ACC112 (cell line): ENCODE results near the gene CATSPERE.
"Not testable (repeated sequence)": the region's sequence is repeated elsewhere in the genome, so short reads cannot be mapped to it uniquely, and the experiment has no call there.

Experiments used
- H2AFZ ChIP-seq: fragments of 200-600 bp; sonication (generic); one replicate; pipeline ENCODE4 v1.6.0; 2017; ENCODE audit warnings: antibody characterized with exemption, low read length; ENCODE audit not compliant: unreplicated experiment
- H3K27ac ChIP-seq: fragments of 200-600 bp; sonication (generic); 2 replicates; pipeline ENCODE4 v1.5.1; 2014; ENCODE audit warnings: low read depth, mild to moderate bottlenecking, antibody characterized with exemption, low read length, moderate library complexity
- H3K27me3 ChIP-seq: fragments of 200-600 bp; sonication (generic); 2 replicates; pipeline ENCODE4 v1.6.1; 2014; ENCODE audit warnings: mild to moderate bottlenecking, antibody characterized with exemption, low read length, moderate library complexity, mixed read lengths; ENCODE audit not compliant: insufficient read depth
- H3K36me3 ChIP-seq: fragments of 200-600 bp; sonication (generic); 2 replicates; pipeline ENCODE4 v1.6.1; 2016; ENCODE audit warnings: mild to moderate bottlenecking, antibody characterized with exemption, low read length, moderate library complexity, mixed read lengths; ENCODE audit not compliant: insufficient read depth
- H3K4me1 ChIP-seq: fragments of 200-600 bp; sonication (generic); one replicate; pipeline ENCODE4 v1.6.1; 2016; ENCODE audit warnings: low read length, mixed read lengths; ENCODE audit not compliant: insufficient read depth, unreplicated experiment, control insufficient read depth
- H3K4me3 ChIP-seq: fragments of 200-600 bp; sonication (generic); 2 replicates; pipeline ENCODE4 v1.5.1; 2014; ENCODE audit warnings: mild to moderate bottlenecking, low read depth, low read length
- H3K79me2 ChIP-seq: fragments of 200-600 bp; sonication (generic); one replicate; pipeline ENCODE4 v1.6.0; 2016; ENCODE audit warnings: low read length; ENCODE audit not compliant: control insufficient read depth, unreplicated experiment, insufficient read depth

The CATSPERE gene

DNA sequence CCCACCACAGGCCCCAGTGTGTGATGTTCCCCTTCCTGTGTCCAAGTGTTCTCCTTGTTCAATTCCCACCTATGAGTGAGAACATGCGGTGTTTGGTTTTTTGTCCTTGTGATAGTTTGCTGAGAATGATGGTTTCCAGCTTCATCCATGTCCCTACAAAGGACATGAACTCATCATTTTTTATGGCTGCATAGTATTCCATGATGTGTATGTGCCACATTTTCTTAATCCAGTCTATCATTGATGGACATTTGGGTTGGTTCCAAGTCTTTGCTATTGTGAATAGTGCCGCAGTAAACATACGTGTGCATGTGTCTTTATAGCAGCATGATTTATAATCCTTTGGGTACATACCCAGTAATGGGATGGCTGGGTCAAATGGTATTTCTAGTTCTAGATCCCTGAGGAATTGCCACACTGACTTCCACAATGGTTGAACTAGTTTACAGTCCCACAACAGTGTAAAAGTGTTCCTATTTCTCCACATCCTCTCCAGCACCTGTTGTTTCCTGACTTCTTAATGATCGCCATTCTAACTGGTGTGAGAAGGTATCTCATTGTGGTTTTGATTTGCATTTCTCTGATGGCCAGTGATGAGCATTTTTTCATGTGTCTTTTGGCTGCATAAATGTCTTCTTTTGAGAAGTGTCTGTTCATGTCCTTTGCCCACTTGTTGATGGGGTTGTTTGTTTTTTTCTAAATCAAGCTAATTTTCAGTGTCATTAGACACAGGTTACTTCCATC, 200.7 kb downstream of the CATSPERE start:
- H3K4me1 ChIP-seq, H3K27me3 ChIP-seq, H3K27ac ChIP-seq, H2AFZ ChIP-seq, H3K4me3 ChIP-seq: not testable (repeated sequence)
- H3K79me2 ChIP-seq, result peaks cover 65% of the 10 kb centered on the region
- peaks cover 33% of the 10 kb centered on the region for H3K36me3 ChIP-seq

DNA sequence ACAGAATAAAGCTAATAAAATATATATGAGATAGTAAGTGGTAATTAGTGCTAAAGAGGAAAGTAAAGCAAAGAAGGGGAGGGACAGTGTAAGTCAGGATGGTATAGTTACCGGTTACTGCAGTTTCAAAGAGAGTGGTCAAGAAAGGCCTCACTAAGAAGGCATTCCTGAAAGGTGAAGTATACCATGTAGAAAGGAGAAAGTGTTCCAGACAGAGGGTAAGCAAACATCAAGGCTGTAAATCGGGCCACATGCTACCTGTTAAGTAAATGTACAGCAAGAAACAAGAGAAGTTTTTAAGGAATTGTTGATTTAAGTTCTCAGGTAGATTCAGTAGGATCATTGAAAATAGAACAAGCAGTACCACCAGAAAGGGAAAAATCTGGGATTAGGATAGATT, 201.5 kb downstream of the CATSPERE start:
- H3K79me2 ChIP-seq, result peaks cover 60% of the 10 kb centered on the region
- H3K4me1 ChIP-seq, result no peaks in the 10 kb centered on the region
- H3K36me3 ChIP-seq, result peaks cover 25% of the 10 kb centered on the region
- no peaks in the 10 kb centered on the region for H3K27me3 ChIP-seq
- no peak overlapping the region for H3K27ac ChIP-seq
- no peak overlapping the region for H3K4me3 ChIP-seq
- no peak overlapping the region for H2AFZ ChIP-seq

DNA sequence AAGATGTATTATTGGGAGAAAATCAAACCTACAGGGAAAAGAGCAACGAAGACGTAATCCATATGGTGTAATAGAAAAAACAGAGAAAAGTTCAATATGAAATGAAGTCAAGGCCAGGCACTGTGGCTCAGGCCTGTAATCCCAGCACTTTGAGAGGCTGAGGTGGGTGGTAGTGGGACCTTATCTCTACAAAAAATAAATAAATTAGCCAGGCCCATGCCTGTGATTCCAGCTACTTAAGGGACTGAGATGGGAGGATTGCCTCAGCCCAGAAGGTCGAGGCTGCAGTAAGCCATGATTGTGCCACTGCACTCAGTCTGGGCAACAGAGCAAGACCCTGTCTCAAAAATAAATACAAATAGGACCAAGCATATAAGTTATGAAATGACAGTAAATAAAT, 203.3 kb downstream of the CATSPERE start:
- Histone ChIP-seq H3K27me3 (no peaks in the 10 kb centered on the region), H3K79me2 (peaks cover 60% of the 10 kb centered on the region), H3K27ac (no peak overlapping the region), H3K36me3 (peaks cover 16% of the 10 kb centered on the region), H2AFZ (no peak overlapping the region), H3K4me3 (no peak overlapping the region), H3K4me1 (no peaks in the 10 kb centered on the region)

DNA sequence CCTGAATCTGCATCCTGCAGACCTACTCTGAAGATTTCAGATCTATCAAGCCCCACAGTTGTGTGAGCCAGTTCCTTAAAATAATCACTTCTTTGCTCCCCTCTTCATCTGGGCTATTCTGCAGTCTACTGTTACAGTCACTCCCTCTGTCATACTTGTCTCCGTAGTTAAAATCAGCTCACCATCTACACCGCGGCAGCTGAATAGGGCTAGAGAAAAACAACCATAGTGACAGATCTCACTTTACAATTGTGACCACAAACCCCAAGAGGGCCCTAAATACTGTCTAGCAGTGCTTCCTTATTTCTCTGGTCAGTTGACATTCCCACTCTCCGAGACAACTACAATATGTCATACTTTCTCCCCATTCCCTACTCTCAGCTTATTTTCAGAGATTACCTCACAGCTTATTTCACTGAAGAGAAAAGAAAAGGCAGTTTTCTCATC, 204.7 kb downstream of the CATSPERE start:
- peaks cover 8% of the 10 kb centered on the region; the same call in 1 of the 2 replicates for H3K36me3 ChIP-seq
- peaks cover 48% of the 10 kb centered on the region for H3K79me2 ChIP-seq
- no peaks in the 10 kb centered on the region for H3K27me3 ChIP-seq
- H2AFZ ChIP-seq, result no peak overlapping the region
- H3K4me1 ChIP-seq, result no peaks in the 10 kb centered on the region
- H3K27ac ChIP-seq, result no peak overlapping the region
- no peak overlapping the region for H3K4me3 ChIP-seq

DNA sequence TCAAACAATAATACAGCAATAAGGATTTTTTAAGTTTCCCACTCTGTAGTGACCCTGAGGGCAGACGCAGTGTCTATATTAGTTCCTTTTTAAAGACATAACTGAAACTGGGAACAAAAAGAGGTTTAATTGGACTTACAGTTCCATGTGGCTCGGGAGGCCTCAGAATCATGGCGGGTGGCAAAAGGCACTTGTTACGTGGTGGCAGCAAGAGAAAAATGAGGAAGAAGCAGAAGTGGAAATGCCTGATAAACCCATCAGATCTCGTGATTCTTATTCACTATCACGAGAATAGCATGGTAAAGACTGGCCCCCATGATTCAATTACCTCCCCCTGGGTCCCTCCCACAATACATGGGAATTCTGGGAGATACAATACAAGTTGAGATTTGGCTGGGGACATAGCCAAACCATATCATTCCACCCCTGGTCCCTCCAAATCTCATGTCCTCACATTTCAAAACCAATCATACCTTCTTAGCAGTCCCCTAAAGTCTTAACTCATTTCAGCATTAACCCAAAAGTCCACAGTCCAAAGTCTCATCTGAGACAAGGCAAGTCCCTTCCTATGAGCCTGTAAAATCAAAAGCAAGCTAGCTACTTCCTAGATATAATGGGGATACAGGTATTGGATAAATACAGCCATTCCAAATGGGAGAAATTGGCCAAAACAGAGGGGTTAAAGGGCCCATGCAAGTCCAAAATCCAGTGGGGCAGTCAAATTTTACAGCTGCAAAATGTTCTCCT, 205.8 kb downstream of the CATSPERE start:
- H3K36me3 ChIP-seq, H2AFZ ChIP-seq, H3K4me3 ChIP-seq, H3K27ac ChIP-seq, H3K27me3 ChIP-seq, H3K4me1 ChIP-seq: not testable (repeated sequence)
- peaks cover 45% of the 10 kb centered on the region for H3K79me2 ChIP-seq

DNA sequence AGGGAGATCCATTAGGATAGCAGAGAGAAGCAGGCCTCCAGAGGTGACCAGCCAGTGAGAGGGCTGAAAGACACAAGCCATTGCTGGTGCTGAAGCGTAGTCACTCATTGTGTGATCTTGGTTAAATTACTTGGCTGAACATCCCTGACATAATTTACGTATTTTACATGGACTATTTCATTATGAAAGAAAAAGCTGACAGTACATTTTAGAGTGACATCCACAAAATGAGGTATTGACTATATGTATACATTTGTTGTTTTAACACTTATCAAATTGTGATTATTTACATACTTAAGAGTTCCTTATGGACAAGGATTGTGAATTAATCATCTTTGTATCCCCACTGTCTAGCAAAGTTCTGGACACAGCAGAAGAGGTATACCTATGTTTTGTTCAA, 206.7 kb downstream of the CATSPERE start:
- Histone ChIP-seq H3K27ac (no peak overlapping the region), H3K27me3 (no peaks in the 10 kb centered on the region), H3K36me3 (0 out of 2 replicates have a peak, but pooled peaks cover 7% of the 10 kb centered on the region), H2AFZ (no peak overlapping the region), H3K79me2 (peaks cover 46% of the 10 kb centered on the region), H3K4me3 (no peak overlapping the region), H3K4me1 (no peaks in the 10 kb centered on the region)

DNA sequence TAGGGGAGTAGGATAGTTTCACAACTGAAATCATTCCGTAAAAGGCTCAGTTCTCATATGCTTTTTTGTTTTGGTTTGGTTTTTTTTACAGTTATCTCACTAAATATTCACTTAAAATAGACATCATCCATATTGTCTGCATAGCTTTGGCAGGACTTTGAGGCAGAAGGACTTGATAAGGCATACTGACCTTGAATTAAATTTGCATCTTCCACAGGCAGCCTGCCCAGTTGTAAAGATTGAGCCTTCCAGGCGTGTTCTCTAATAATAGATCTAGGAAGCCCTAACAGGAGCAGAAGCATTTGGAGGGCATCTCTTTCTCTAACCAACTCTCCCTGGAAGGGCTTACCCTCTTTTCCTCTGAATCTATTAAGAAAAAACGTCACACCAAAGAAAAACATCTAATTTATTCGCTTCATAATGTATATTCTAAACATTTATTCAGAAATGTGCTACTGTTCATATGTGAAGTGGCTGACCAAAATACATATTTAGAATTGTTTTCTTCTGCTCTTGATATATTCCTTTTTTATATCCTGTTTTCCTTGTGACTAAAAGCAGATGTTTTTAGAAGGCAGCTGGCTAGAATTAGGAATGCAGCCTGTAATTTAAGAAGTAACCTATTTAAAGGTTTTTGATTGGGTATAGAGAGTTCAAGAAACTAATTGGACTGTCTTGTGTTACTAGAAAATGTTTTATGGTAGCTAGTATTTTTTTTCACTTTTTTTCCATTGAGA, 212.0 kb downstream of the CATSPERE start:
- H3K27ac ChIP-seq, result peak overlapping the region; percentile 52
- H3K27me3 ChIP-seq, result no peaks in the 10 kb centered on the region
- peak overlapping the region; percentile 21 for H2AFZ ChIP-seq
- H3K4me1 ChIP-seq, result peaks cover 9% of the 10 kb centered on the region
- H3K36me3 ChIP-seq, result peaks cover 7% of the 10 kb centered on the region; the same call in 1 of the 2 replicates
- H3K79me2 ChIP-seq, result peaks cover 38% of the 10 kb centered on the region
- peak overlapping the region; percentile 46 for H3K4me3 ChIP-seq

DNA sequence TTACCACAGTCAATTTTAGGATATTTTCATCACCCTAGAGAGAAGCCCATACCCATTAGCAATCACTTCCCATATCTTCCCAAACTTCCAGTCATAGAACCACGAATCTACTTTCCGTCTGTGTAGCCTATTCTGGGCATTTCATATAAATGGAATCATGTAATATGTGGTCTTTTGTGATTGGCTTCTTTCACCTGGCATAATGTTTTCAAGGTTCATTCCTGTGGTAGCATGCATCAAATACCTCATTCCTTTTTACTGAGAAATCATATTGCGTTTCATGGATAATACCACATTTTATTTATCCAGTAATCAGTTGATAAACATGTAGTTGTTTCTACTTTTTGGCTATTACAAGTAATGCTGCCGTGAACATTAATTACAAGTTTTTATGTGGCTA, 213.4 kb downstream of the CATSPERE start:
- H3K4me3 ChIP-seq, result no peak overlapping the region
- no peak overlapping the region for H2AFZ ChIP-seq
- H3K36me3 ChIP-seq, result peaks cover 7% of the 10 kb centered on the region; the same call in 1 of the 2 replicates
- peaks cover 31% of the 10 kb centered on the region for H3K79me2 ChIP-seq
- no peak overlapping the region for H3K27ac ChIP-seq
- H3K4me1 ChIP-seq, result peaks cover 9% of the 10 kb centered on the region
- no peaks in the 10 kb centered on the region for H3K27me3 ChIP-seq

DNA sequence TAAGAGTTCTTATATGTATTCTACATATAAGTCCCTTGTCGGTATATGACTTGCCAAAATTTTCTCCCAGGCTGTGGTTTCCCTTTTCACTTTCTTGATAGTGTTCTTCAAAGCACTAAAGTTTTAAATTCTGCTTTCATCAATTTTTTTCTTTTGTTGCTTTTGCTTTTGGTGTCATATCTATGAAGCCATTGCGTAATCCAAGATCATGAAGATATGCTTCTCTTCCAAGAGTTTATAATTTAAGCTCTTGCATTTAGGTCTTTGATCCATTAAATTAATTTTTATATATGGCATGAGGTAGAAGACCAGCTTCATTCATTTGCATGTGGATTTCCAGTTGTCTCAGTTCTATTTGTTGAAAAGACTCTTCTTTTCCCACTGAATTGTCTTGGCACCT, 214.1 kb downstream of the CATSPERE start:
- peaks cover 7% of the 10 kb centered on the region; the same call in 1 of the 2 replicates for H3K36me3 ChIP-seq
- H2AFZ ChIP-seq, result no peak overlapping the region
- no peak overlapping the region for H3K27ac ChIP-seq
- H3K79me2 ChIP-seq, result peaks cover 31% of the 10 kb centered on the region
- H3K4me3 ChIP-seq, result no peak overlapping the region
- H3K4me1 ChIP-seq, result peaks cover 9% of the 10 kb centered on the region
- no peaks in the 10 kb centered on the region for H3K27me3 ChIP-seq

DNA sequence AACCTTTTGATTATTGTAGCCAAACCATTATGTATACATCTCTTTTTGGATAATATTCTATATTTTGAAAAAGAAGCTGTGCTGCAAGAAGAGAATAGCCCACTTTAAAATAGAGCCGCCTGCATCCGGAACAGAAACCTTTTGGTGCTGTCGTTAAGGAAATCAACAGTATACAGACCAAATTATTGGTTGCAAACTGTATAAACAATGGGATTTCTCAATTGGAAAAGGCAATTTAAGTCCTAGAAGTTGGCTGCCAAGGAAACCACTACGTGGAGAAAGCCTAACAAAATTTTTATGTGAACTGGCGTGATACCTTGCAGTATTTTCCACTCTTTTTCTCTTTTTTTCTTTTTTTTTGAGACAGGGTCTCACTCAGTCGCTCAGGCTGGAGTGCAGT, 217.6 kb downstream of the CATSPERE start:
- Histone ChIP-seq H3K27me3 (no peaks in the 10 kb centered on the region), H3K79me2 (peaks cover 26% of the 10 kb centered on the region), H3K4me1 (peaks cover 9% of the 10 kb centered on the region), H2AFZ (no peak overlapping the region), H3K27ac (no peak overlapping the region), H3K36me3 (no peaks in the 10 kb centered on the region; the same call in 1 of the 2 replicates), H3K4me3 (no peak overlapping the region)
